CD4-positive, CD25-positive, alpha-beta regulatory T cell (primary cell): Measurements from ENCODE around the gene MAP7. TPM values are rescaled to one million over a fixed set of nuclear protein-coding genes. Genes with fewer than 3 reads are reported as not detected.
A peak's percentile ranks its signal among the peaks of the same experiment; 100 is the strongest.

Experiments
- ATAC-seq, 2 donors: fragments of 150-1000 bp; cut with Tn5 transposase; one replicate each; pipeline ENCODE4 v1.10.0; 2021; ENCODE audit warnings: low read depth in 2 of 2, moderate number of reproducible peaks in 2 of 2, moderate library complexity in 1 of 2
- DNase-seq, 3 donors: peaks; one replicate each; pipeline versions ENCODE4 v3.0.0 to v3.0.0-alpha.2; 2012 to 2022; ENCODE audit warnings: mixed read lengths in 1 of 3
- H3K27ac ChIP-seq: one replicate; pipeline ENCODE4 v1.7.0; 2013; ENCODE audit warnings: mild to moderate bottlenecking, low read length; ENCODE audit not compliant: insufficient read depth, poor library complexity, severe bottlenecking
- H3K27me3 ChIP-seq: one replicate; pipeline ENCODE4 v1.7.0; 2013; ENCODE audit warnings: low read length; ENCODE audit not compliant: control insufficient read depth, insufficient read depth
- H3K36me3 ChIP-seq: one replicate; pipeline ENCODE4 v1.7.0; 2013; ENCODE audit warnings: mild to moderate bottlenecking, low read length, moderate library complexity; ENCODE audit not compliant: control insufficient read depth, insufficient read depth
- H3K4me1 ChIP-seq: 2 replicates; pipeline ENCODE4 v1.7.0; 2013; ENCODE audit warnings: mild to moderate bottlenecking, low read length; ENCODE audit not compliant: insufficient read depth, control insufficient read depth, poor library complexity, severe bottlenecking
- H3K4me3 ChIP-seq: one replicate; pipeline ENCODE4 v1.7.0; 2013; ENCODE audit warnings: low read depth, mild to moderate bottlenecking, low read length, moderate library complexity
- H3K9me3 ChIP-seq, 2 experiments: 1 replicate in 1 of 2; 2 replicates in 1 of 2; pipeline ENCODE4 v1.7.0; 2013; ENCODE audit warnings: low read length in 2 of 2, mild to moderate bottlenecking in 1 of 2, moderate library complexity in 1 of 2; ENCODE audit not compliant: control insufficient read depth in 2 of 2
- H3K27ac Mint-ChIP-seq, 3 donors: one replicate each; pipeline ENCODE4 v1.8.0; 2020 to 2022; ENCODE audit warnings: mild to moderate bottlenecking in 3 of 3, mixed read lengths in 3 of 3, moderate library complexity in 2 of 3
- H3K27me3 Mint-ChIP-seq: one replicate; pipeline ENCODE4 v1.8.0; 2022; ENCODE audit warnings: mild to moderate bottlenecking, mixed read lengths
- H3K36me3 Mint-ChIP-seq: one replicate; pipeline ENCODE4 v1.8.0; 2020; ENCODE audit warnings: mixed read lengths
- H3K4me1 Mint-ChIP-seq, 4 donors: one replicate each; pipeline ENCODE4 v1.8.0; 2020 to 2022; ENCODE audit warnings: mixed read lengths in 4 of 4, mild to moderate bottlenecking in 1 of 4
- H3K4me3 Mint-ChIP-seq, 4 donors: one replicate each; pipeline ENCODE4 v1.8.0; 2020 to 2022; ENCODE audit warnings: mild to moderate bottlenecking in 4 of 4, mixed read lengths in 4 of 4, moderate library complexity in 3 of 4
- H3K9me3 Mint-ChIP-seq, 7 donors: one replicate each; pipeline ENCODE4 v1.8.0; 2020 to 2022; ENCODE audit warnings: mixed read lengths in 7 of 7, mild to moderate bottlenecking in 3 of 7, moderate library complexity in 2 of 7
- polyA plus RNA-seq, 4 donors: library from polyadenylated mRNA; unstranded; fragments of 300-500 nt; fragmentation: Illumina TruSeq; gene quantifications; one replicate each; pipeline ENCODE4 v1.2.3, GENCODE V29; 2021
- total RNA-seq: library from RNA; stranded (reverse); gene quantifications from one replicate; pipeline ENCODE4 v1.2.3, GENCODE V29; 2022

Gene MAP7
- total and polyA plus RNA-seq, 5 donors from 2014 or later = 0.06 to 0.72 (median 0.21) TPM

- H3K27me3 ChIP-seq = no peaks in the 10 kb centered on the region
- H3K4me1 ChIP-seq = no peaks in the 10 kb centered on the region
- H3K9me3 Mint-ChIP-seq = no peaks in the 10 kb centered on the region
- H3K27ac ChIP-seq = no peak overlapping the region
- DNase-seq = no peak
- no peaks in the 10 kb centered on the region for H3K9me3 ChIP-seq
- H3K27me3 Mint-ChIP-seq = no peaks in the 10 kb centered on the region
- no peak overlapping the region for H3K4me3 ChIP-seq
- H3K27ac Mint-ChIP-seq = no peak overlapping the region
- H3K36me3 Mint-ChIP-seq = no peaks in the 10 kb centered on the region
- H3K4me1 Mint-ChIP-seq = peaks cover 0 to 16% (median 7%) of the 10 kb centered on the region in 4 donors
- H3K36me3 ChIP-seq = no peaks in the 10 kb centered on the region
- ATAC-seq = no peak
- H3K4me3 Mint-ChIP-seq = no peak overlapping the region
Observed at GRCh38 chr6:136511926-136512325, 38.3 kb downstream of the MAP7 start.

GRCh38 chr6:136511397-136511796, 38.8 kb downstream of the MAP7 start:
- Histone ChIP-seq H3K27me3 (no peaks in the 10 kb centered on the region), H3K27ac (no peak overlapping the region), H3K36me3 (no peaks in the 10 kb centered on the region), H3K9me3 (no peaks in the 10 kb centered on the region), H3K4me1 (no peaks in the 10 kb centered on the region), H3K4me3 (no peak overlapping the region)
- Mint-ChIP-seq H3K27ac (peak overlapping the region in 1 of 3 donors; percentile 73), H3K9me3 (no peaks in the 10 kb centered on the region), H3K36me3 (no peaks in the 10 kb centered on the region), H3K4me1 (peaks cover 0 to 16% (median 7%) of the 10 kb centered on the region in 4 donors), H3K4me3 (no peak overlapping the region), H3K27me3 (no peaks in the 10 kb centered on the region)
- ATAC-seq (no peak), DNase-seq (no peak)

GRCh38 chr6:136510782-136511181, 39.4 kb downstream of the MAP7 start:
- DNase-seq = no peak
- no peaks in the 10 kb centered on the region for H3K36me3 Mint-ChIP-seq
- no peaks in the 10 kb centered on the region for H3K9me3 Mint-ChIP-seq

GRCh38 chr6:136510299-136510698, 39.9 kb downstream of the MAP7 start:
- Histone ChIP-seq H3K27me3 (no peaks in the 10 kb centered on the region), H3K4me1 (no peaks in the 10 kb centered on the region), H3K27ac (no peak overlapping the region), H3K4me3 (no peak overlapping the region), H3K9me3 (no peaks in the 10 kb centered on the region), H3K36me3 (no peaks in the 10 kb centered on the region)
- Mint-ChIP-seq H3K27ac (peak overlapping the region; percentile 2 to 69 (median 68)), H3K9me3 (no peaks in the 10 kb centered on the region), H3K36me3 (no peaks in the 10 kb centered on the region), H3K27me3 (no peaks in the 10 kb centered on the region), H3K4me1 (peaks cover 0 to 16% (median 7%) of the 10 kb centered on the region in 4 donors), H3K4me3 (peak overlapping the region in 1 of 4 donors; percentile 25)
- ATAC-seq = peak in 1 of 2 donors; percentile 24
- DNase-seq = no peak

More at GRCh38 chr6:136510782-136511181, 39.4 kb downstream of the MAP7 start:
- peak in 1 of 2 donors; percentile 20 for ATAC-seq
- no peaks in the 10 kb centered on the region for H3K36me3 ChIP-seq
- Mint-ChIP-seq H3K27ac (peak overlapping the region in 2 of 3 donors; percentile 39 to 59), H3K27me3 (no peaks in the 10 kb centered on the region), H3K4me1 (peaks cover 0 to 16% (median 7%) of the 10 kb centered on the region in 4 donors), H3K4me3 (peak overlapping the region in 1 of 4 donors; percentile 15)
- H3K27me3 ChIP-seq = no peaks in the 10 kb centered on the region
- no peak overlapping the region for H3K4me3 ChIP-seq
- no peaks in the 10 kb centered on the region for H3K4me1 ChIP-seq
- no peaks in the 10 kb centered on the region for H3K9me3 ChIP-seq
- H3K27ac ChIP-seq = no peak overlapping the region

GRCh38 chr6:136508725-136509392, 41.4 kb downstream of the MAP7 start:
- ATAC-seq = no peak

GRCh38 chr6:136506124-136506799, 44.0 kb downstream of the MAP7 start:
- H3K27ac ChIP-seq = no peak overlapping the region
- H3K36me3 ChIP-seq = no peaks in the 10 kb centered on the region
- H3K9me3 Mint-ChIP-seq = no peaks in the 10 kb centered on the region
- ATAC-seq = no peak
- no peaks in the 10 kb centered on the region for H3K4me1 ChIP-seq
- peaks cover under 1% of the 10 kb centered on the region for H3K27me3 ChIP-seq
- H3K4me3 Mint-ChIP-seq = no peak overlapping the region
- no peaks in the 10 kb centered on the region for H3K36me3 Mint-ChIP-seq
- no peaks in the 10 kb centered on the region for H3K27me3 Mint-ChIP-seq
- DNase-seq = no peak
- no peak overlapping the region for H3K4me3 ChIP-seq
- H3K9me3 ChIP-seq = no peaks in the 10 kb centered on the region
- H3K4me1 Mint-ChIP-seq = peaks cover 0 to 13% (median 7%) of the 10 kb centered on the region in 4 donors
- H3K27ac Mint-ChIP-seq = no peak overlapping the region

More at GRCh38 chr6:136508725-136509392, 41.4 kb downstream of the MAP7 start:
- no peaks in the 10 kb centered on the region for H3K27me3 ChIP-seq
- H3K36me3 ChIP-seq = no peaks in the 10 kb centered on the region
- no peaks in the 10 kb centered on the region for H3K9me3 ChIP-seq
- H3K9me3 Mint-ChIP-seq = no peaks in the 10 kb centered on the region
- no peak overlapping the region for H3K27ac Mint-ChIP-seq
- H3K4me3 Mint-ChIP-seq = no peak overlapping the region
- no peaks in the 10 kb centered on the region for H3K4me1 ChIP-seq
- peaks cover 0 to 16% (median 7%) of the 10 kb centered on the region in 4 donors for H3K4me1 Mint-ChIP-seq
- H3K27me3 Mint-ChIP-seq = no peaks in the 10 kb centered on the region
- no peak overlapping the region for H3K4me3 ChIP-seq
- no peak overlapping the region for H3K27ac ChIP-seq
- DNase-seq = no peak
- H3K36me3 Mint-ChIP-seq = no peaks in the 10 kb centered on the region

GRCh38 chr6:136503303-136504029, 46.8 kb downstream of the MAP7 start:
- Mint-ChIP-seq H3K27me3 (peaks cover 4% of the 10 kb centered on the region), H3K4me1 (no peaks in the 10 kb centered on the region), H3K27ac (no peak overlapping the region), H3K36me3 (no peaks in the 10 kb centered on the region), H3K4me3 (no peak overlapping the region), H3K9me3 (no peaks in the 10 kb centered on the region)
- Histone ChIP-seq H3K27ac (no peak overlapping the region), H3K27me3 (peaks cover 1% of the 10 kb centered on the region), H3K4me1 (no peaks in the 10 kb centered on the region), H3K4me3 (no peak overlapping the region), H3K36me3 (no peaks in the 10 kb centered on the region), H3K9me3 (no peaks in the 10 kb centered on the region)
- DNase-seq (no peak), ATAC-seq (no peak)
